Neural cell (in vitro differentiated cells): ENCODE results near the gene EFTUD2. TPM values are rescaled to one million over a fixed set of nuclear protein-coding genes. Genes with fewer than 3 reads are reported as not detected.

Experiments
- H2AFZ ChIP-seq: fragments of 200-600, 300-800 bp; sonication (generic), shearing (Covaris generic); 2 replicates; pipeline ENCODE4 v1.6.0; 2014; ENCODE audit warnings: low read depth, mild to moderate bottlenecking, antibody characterized with exemption, low read length, moderate library complexity
- H3F3A ChIP-seq: fragments of 200-600 bp; shearing (Covaris generic); 2 replicates; pipeline ENCODE4 v1.6.1; 2016; ENCODE audit warnings: mild to moderate bottlenecking, moderate library complexity, mixed read lengths, antibody characterized with exemption, low read length; ENCODE audit not compliant: insufficient read depth, poor library complexity, severe bottlenecking
- H3K27ac ChIP-seq: fragments of 200-600, 300-800 bp; sonication (generic), shearing (Covaris generic); 2 replicates; pipeline ENCODE4 v1.5.1; 2014; ENCODE audit warnings: mild to moderate bottlenecking, low read length, moderate library complexity
- H3K27me3 ChIP-seq: fragments of 300-800, 200-600 bp; sonication (generic), shearing (Covaris generic); 2 replicates; pipeline ENCODE4 v1.6.0; 2014; ENCODE audit warnings: mild to moderate bottlenecking, low read depth, low read length, moderate library complexity; ENCODE audit not compliant: insufficient read depth
- H3K36me3 ChIP-seq: fragments of 300-800, 200-600 bp; sonication (generic), shearing (Covaris generic); 2 replicates; pipeline ENCODE4 v1.5.1; 2014; ENCODE audit warnings: mild to moderate bottlenecking, antibody characterized with exemption, low read length, moderate library complexity; ENCODE audit not compliant: insufficient read depth
- H3K4me2 ChIP-seq: fragments of 300-800, 200-600 bp; sonication (generic), shearing (Covaris generic); 2 replicates; pipeline ENCODE4 v1.6.0; 2014; ENCODE audit warnings: mild to moderate bottlenecking, low read length
- H3K4me3 ChIP-seq: fragments of 300-800, 200-600 bp; sonication (generic), shearing (Covaris generic); 2 replicates; pipeline ENCODE4 v1.5.1; 2014; ENCODE audit warnings: mild to moderate bottlenecking, low read length, moderate library complexity
- H3K79me2 ChIP-seq: fragments of 200-600 bp; shearing (Covaris generic); replicated peaks from 2 replicates; pipeline ENCODE4 v1.6.0; 2014; ENCODE audit warnings: mild to moderate bottlenecking, low read length, moderate library complexity; ENCODE audit not compliant: insufficient read depth
- H3K9ac ChIP-seq: fragments of 300-800, 200-600 bp; sonication (generic), shearing (Covaris generic); 2 replicates; pipeline ENCODE4 v1.6.1; 2016; ENCODE audit warnings: mild to moderate bottlenecking, low read length, mixed read lengths
- H3K9me2 ChIP-seq: fragments of 200-600 bp; shearing (Covaris generic); 2 replicates; pipeline ENCODE4 v1.6.1; 2016; ENCODE audit warnings: mild to moderate bottlenecking, low read length, mixed read lengths; ENCODE audit not compliant: insufficient read depth
- H3K9me3 ChIP-seq: fragments of 200-600, 300-800 bp; sonication (generic), shearing (Covaris generic); 2 replicates; pipeline ENCODE4 v1.6.1; 2016; ENCODE audit warnings: mild to moderate bottlenecking, mixed run types, low read length, moderate library complexity, mixed read lengths
- H4K20me1 ChIP-seq: fragments of 200-600 bp; shearing (Covaris generic); 2 replicates; pipeline ENCODE4 v1.6.1; 2016; ENCODE audit warnings: mild to moderate bottlenecking, mixed run types; ENCODE audit not compliant: insufficient read depth
- EP300 ChIP-seq: fragments of 450-650 bp; conservative IDR thresholded peaks from 2 replicates; pipeline ENCODE4 v1.6.1; 2014; ENCODE audit warnings: antibody characterized with exemption, mild to moderate bottlenecking, moderate library complexity; ENCODE audit not compliant: poor library complexity, severe bottlenecking
- EZH2 ChIP-seq: fragments of 200-600, 300-800 bp; shearing (Covaris generic), sonication (generic); IDR thresholded peaks from 2 replicates; pipeline ENCODE4 v1.6.1; 2014; ENCODE audit warnings: antibody characterized with exemption, low read length, borderline replicate concordance, mild to moderate bottlenecking; ENCODE audit not compliant: insufficient read depth, poor library complexity, severe bottlenecking
- MXI1 ChIP-seq: fragments of 450-650 bp; conservative IDR thresholded peaks from 2 replicates; pipeline ENCODE4 v1.6.1; 2014; ENCODE audit warnings: antibody characterized with exemption, mild to moderate bottlenecking; ENCODE audit not compliant: poor library complexity, severe bottlenecking
- POLR2AphosphoS5 ChIP-seq: IDR thresholded peaks from 2 replicates; pipeline ENCODE4 v1.6.1; 2012
- RAD21 ChIP-seq: fragments of 450-650 bp; conservative IDR thresholded peaks from 2 replicates; pipeline ENCODE4 v1.6.1; 2014; ENCODE audit warnings: antibody characterized with exemption, mild to moderate bottlenecking, moderate library complexity
- REST ChIP-seq: IDR thresholded peaks from 2 replicates; pipeline ENCODE4 v1.6.1; 2012; ENCODE audit warnings: borderline replicate concordance
- SMC3 ChIP-seq: fragments of 450-650 bp; conservative IDR thresholded peaks from 2 replicates; pipeline ENCODE4 v1.6.1; 2014; ENCODE audit warnings: antibody characterized with exemption, mild to moderate bottlenecking, moderate library complexity; ENCODE audit not compliant: poor library complexity
- TAF1 ChIP-seq: IDR thresholded peaks from 2 replicates; pipeline ENCODE4 v1.6.1; 2012; ENCODE audit warnings: low read depth
- polyA plus RNA-seq: library from polyadenylated mRNA; depleted of rRNA; stranded (reverse); fragments of >200 nt; gene quantifications from 2 replicates; pipeline ENCODE4 v1.2.3, GENCODE V29; 2014
- TF ChIP-seq, protein P1 (sequence below): fragments of 450-650 bp; IDR thresholded peaks from 2 replicates; pipeline ENCODE4 v1.5.1; 2014; ENCODE audit warnings: antibody characterized with exemption, mild to moderate bottlenecking, moderate library complexity; ENCODE audit not compliant: poor library complexity, severe bottlenecking

Gene EFTUD2
- polyA plus RNA-seq, 1 donor from 2014 or later, result 69.4 TPM

DNA sequence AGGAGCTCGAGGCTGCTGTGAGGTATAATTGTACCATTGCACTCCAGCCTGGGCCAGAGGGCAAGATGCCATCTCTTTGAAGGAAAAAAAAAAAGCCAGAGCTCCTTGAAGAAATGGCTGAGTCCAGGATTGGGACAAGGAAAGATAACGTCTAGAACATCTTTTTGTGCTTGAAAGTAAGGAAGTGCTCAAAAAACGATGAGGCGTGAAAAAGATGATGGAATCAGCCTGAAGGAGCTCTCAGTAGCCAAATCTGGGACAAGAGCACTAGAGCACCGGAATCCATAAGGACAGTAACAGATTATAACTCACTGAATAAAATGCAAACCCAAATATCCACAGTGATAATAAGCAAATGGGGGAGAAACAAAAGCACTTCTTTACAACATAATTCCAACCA is 22.1 kb downstream of the EFTUD2 start:
- H4K20me1 ChIP-seq, result no peaks in the 10 kb centered on the region
- H3K9me3 ChIP-seq, result no peaks in the 10 kb centered on the region
- H3K4me3 ChIP-seq, result no peak overlapping the region
- H3K9me2 ChIP-seq, result no peaks in the 10 kb centered on the region
- no peaks in the 10 kb centered on the region for H3F3A ChIP-seq
- H3K9ac ChIP-seq, result no peak overlapping the region
- H3K36me3 ChIP-seq, result no peaks in the 10 kb centered on the region
- H3K4me2 ChIP-seq, result no peak overlapping the region
- H3K27ac ChIP-seq, result no peak overlapping the region
- no peaks in the 10 kb centered on the region for H3K79me2 ChIP-seq
- TF ChIP-seq EP300 (no peak), SMC3 (no peak), TAF1 (no peak), MXI1 (no peak), REST (no peak)
- no peaks in the 10 kb centered on the region for H3K27me3 ChIP-seq
- H2AFZ ChIP-seq, result no peak overlapping the region

GRCh38 chr17:44875761-44876160 is 23.5 kb downstream of the EFTUD2 start:
- Histone ChIP-seq H4K20me1 (no peaks in the 10 kb centered on the region), H3K9me2 (no peaks in the 10 kb centered on the region), H3K27me3 (no peaks in the 10 kb centered on the region), H3K27ac (no peak overlapping the region), H3K9ac (no peak overlapping the region), H3K4me2 (no peak overlapping the region), H3F3A (no peaks in the 10 kb centered on the region), H3K36me3 (no peaks in the 10 kb centered on the region), H2AFZ (no peak overlapping the region), H3K79me2 (no peaks in the 10 kb centered on the region), H3K4me3 (no peak overlapping the region), H3K9me3 (no peaks in the 10 kb centered on the region)
- TF ChIP-seq SMC3 (no peak), RAD21 (no peak), MXI1 (no peak), TAF1 (no peak), EP300 (no peak), POLR2AphosphoS5 (no peak), REST (no peak), EZH2 (no peak)
- TF ChIP-seq, protein P1, sequence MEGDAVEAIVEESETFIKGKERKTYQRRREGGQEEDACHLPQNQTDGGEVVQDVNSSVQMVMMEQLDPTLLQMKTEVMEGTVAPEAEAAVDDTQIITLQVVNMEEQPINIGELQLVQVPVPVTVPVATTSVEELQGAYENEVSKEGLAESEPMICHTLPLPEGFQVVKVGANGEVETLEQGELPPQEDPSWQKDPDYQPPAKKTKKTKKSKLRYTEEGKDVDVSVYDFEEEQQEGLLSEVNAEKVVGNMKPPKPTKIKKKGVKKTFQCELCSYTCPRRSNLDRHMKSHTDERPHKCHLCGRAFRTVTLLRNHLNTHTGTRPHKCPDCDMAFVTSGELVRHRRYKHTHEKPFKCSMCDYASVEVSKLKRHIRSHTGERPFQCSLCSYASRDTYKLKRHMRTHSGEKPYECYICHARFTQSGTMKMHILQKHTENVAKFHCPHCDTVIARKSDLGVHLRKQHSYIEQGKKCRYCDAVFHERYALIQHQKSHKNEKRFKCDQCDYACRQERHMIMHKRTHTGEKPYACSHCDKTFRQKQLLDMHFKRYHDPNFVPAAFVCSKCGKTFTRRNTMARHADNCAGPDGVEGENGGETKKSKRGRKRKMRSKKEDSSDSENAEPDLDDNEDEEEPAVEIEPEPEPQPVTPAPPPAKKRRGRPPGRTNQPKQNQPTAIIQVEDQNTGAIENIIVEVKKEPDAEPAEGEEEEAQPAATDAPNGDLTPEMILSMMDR, result no peak
